ENCODE results near the gene HECTD4.

DNA sequence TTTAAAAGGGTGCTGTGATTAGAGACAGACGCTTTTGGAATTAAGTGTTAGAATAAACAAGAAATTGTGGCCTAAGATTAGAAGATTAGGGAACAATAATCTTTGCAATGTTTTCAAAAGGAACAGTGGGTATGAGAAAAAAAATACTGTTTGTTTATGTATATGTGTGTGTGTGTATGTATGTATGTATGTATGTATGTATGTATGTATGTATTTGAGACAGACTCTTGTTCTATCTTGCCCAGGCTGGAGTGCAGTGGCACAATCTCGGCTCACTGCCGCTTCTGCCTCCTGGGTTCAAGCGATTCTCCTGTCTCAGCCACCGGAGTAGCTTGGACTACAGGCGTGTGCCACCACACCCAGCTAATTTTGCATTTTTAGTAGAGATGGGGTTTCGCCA, 175.3 kb downstream of the HECTD4 start:
- TF ChIP-seq CTCF (conservative IDR thresholded peaks at IDR 0.05) (no peak), EZH2 (IDR thresholded peaks at IDR 0.05; ENCODE audit: low read depth) (no peak)

All from PC-9 (cell line).